MM.1S (cell line): ENCODE data around the gene ITSN1.

Source experiments
- DNase-seq: peaks from one replicate; pipeline ENCODE4 v3.0.0-alpha.2; 2015
- H2AFZ ChIP-seq: fragments of 300-600 bp; sonication (generic); 2 replicates; pipeline ENCODE4 v1.6.0; 2016; ENCODE audit warnings: antibody characterized with exemption, low read length
- H3F3A ChIP-seq: fragments of 300-600 bp; sonication (generic); 2 replicates; pipeline ENCODE4 v1.6.1; 2016; ENCODE audit warnings: mild to moderate bottlenecking, antibody characterized with exemption, low read length, moderate library complexity, mixed read lengths; ENCODE audit not compliant: insufficient read depth
- H3K27ac ChIP-seq: fragments of 300-600 bp; sonication (generic); 2 replicates; pipeline ENCODE4 v1.5.1; 2016; ENCODE audit warnings: mild to moderate bottlenecking, low read length
- H3K27me3 ChIP-seq: fragments of 300-600 bp; sonication (generic); replicated peaks from 2 replicates; pipeline ENCODE4 v1.6.0; 2016; ENCODE audit warnings: low read length; ENCODE audit not compliant: insufficient read depth
- H3K36me3 ChIP-seq: fragments of 300-600 bp; sonication (generic); replicated peaks from 2 replicates; pipeline ENCODE4 v1.6.1; 2016; ENCODE audit warnings: mild to moderate bottlenecking, low read length, mixed read lengths; ENCODE audit not compliant: insufficient read depth
- H3K4me1 ChIP-seq: fragments of 300-600 bp; sonication (generic); 2 replicates; pipeline ENCODE4 v1.6.1; 2016; ENCODE audit warnings: low read length, mixed read lengths
- H3K4me2 ChIP-seq: fragments of 300-600 bp; sonication (generic); 2 replicates; pipeline ENCODE4 v1.6.0; 2016; ENCODE audit warnings: low read depth, low read length
- H3K4me3 ChIP-seq: fragments of 300-600 bp; sonication (generic); 2 replicates; pipeline ENCODE4 v1.5.1; 2016; ENCODE audit warnings: low read length, mixed read lengths
- H3K79me2 ChIP-seq: fragments of 300-600 bp; sonication (generic); 2 replicates; pipeline ENCODE4 v1.6.1; 2016; ENCODE audit warnings: mixed run types, low read length, mixed read lengths
- H3K9ac ChIP-seq: fragments of 300-600 bp; sonication (generic); 2 replicates; pipeline ENCODE4 v1.6.1; 2016; ENCODE audit warnings: low read length, mixed read lengths
- H3K9me2 ChIP-seq: fragments of 300-600 bp; sonication (generic); replicated peaks from 2 replicates; pipeline ENCODE4 v1.6.1; 2016; ENCODE audit warnings: mild to moderate bottlenecking, low read length, mixed read lengths; ENCODE audit not compliant: insufficient read depth
- H3K9me3 ChIP-seq: fragments of 300-600 bp; sonication (generic); replicated peaks from 2 replicates; pipeline ENCODE4 v1.6.1; 2016; ENCODE audit warnings: mild to moderate bottlenecking, low read length, mixed read lengths; ENCODE audit not compliant: insufficient read depth
- H4K20me1 ChIP-seq: fragments of 300-600 bp; sonication (generic); 2 replicates; pipeline ENCODE4 v1.6.1; 2016; ENCODE audit warnings: mild to moderate bottlenecking, low read length, moderate library complexity, mixed read lengths; ENCODE audit not compliant: insufficient read depth
- EZH2 ChIP-seq: fragments of 300-600 bp; sonication (generic); optimal IDR thresholded peaks from 2 replicates; pipeline ENCODE3; 2017; ENCODE audit warnings: low read depth, mild to moderate bottlenecking, antibody characterized with exemption, low read length, mixed read lengths
- EZH2phosphoT487 ChIP-seq: fragments of 300-600 bp; sonication (generic); IDR thresholded peaks from 2 replicates; pipeline ENCODE4 v1.6.1; 2018; ENCODE audit warnings: antibody characterized with exemption, low read length
- TF ChIP-seq, protein P1 (sequence below): fragments of 300-600 bp; sonication (generic); IDR thresholded peaks from 2 replicates; pipeline ENCODE4 v1.5.1; 2016; ENCODE audit warnings: antibody characterized with exemption, low read length, mixed read lengths

ITSN1 gene

DNA sequence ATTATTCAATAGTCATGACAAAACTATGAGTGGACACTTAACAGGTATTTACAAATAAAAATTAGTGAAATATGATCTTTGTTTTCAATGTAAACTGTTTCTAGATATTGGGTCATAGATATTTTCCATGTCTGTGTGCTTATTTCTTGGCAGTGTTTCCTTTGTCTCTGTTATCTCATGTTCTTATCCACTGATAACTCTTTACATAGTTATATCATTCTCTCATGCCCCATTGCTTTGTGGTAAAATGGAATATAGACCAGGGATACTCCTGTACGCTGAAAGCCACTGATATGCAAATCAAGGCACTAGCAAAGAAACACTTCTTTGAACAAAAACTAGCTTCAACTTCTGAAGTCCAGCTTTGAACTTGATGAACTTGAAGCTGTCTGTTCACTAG, 113.1 kb downstream of the ITSN1 start:
- Histone ChIP-seq H3F3A (no peaks in the 10 kb centered on the region), H3K4me2 (no peak overlapping the region), H3K27ac (no peak overlapping the region), H3K4me1 (no peaks in the 10 kb centered on the region), H3K9me3 (no peaks in the 10 kb centered on the region), H3K36me3 (no peaks in the 10 kb centered on the region), H3K79me2 (no peaks in the 10 kb centered on the region), H3K9ac (no peak overlapping the region), H3K4me3 (no peak overlapping the region), H4K20me1 (no peaks in the 10 kb centered on the region), H2AFZ (no peak overlapping the region), H3K9me2 (no peaks in the 10 kb centered on the region), H3K27me3 (no peaks in the 10 kb centered on the region)
- TF ChIP-seq, protein P1, sequence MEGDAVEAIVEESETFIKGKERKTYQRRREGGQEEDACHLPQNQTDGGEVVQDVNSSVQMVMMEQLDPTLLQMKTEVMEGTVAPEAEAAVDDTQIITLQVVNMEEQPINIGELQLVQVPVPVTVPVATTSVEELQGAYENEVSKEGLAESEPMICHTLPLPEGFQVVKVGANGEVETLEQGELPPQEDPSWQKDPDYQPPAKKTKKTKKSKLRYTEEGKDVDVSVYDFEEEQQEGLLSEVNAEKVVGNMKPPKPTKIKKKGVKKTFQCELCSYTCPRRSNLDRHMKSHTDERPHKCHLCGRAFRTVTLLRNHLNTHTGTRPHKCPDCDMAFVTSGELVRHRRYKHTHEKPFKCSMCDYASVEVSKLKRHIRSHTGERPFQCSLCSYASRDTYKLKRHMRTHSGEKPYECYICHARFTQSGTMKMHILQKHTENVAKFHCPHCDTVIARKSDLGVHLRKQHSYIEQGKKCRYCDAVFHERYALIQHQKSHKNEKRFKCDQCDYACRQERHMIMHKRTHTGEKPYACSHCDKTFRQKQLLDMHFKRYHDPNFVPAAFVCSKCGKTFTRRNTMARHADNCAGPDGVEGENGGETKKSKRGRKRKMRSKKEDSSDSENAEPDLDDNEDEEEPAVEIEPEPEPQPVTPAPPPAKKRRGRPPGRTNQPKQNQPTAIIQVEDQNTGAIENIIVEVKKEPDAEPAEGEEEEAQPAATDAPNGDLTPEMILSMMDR = no peak
- TF ChIP-seq EZH2phosphoT487 = no peak
- no peak for DNase-seq

DNA sequence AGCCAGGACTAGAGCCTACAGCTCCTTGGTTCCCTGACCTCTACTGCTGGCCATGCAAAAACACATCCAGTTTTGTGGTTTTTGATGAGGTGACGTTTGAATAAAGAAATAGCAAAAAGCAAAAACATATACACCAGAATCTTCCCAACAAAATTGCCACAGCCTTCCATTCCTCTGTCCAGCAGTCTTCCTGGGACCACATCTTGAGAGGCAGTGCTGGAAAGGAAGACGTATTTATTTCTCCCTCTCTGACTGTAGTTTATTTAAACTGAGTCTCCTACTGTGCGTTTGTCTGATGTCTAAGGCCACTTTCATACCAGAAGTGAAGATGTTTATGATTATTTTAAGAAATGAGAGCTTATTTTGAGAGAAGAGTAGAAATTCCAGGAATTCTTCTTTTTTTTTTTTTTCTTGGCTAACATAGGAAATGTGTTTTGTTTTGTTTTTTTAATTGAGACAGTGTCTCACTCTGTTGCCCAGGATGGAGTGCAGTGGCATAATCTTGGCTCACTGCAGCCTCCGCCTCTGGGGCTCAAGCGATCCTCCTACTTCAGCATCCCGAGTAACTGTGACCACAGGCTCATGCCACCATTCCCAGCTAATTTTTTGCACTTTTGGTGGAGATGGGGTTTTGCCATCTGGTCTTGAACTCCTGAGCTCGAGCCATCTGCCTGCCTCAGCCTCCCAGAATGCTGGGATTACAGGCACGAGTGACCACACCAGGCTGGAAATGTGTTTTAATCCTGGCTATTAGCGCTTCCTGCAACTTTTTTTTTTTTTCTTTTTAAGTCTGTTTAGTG, 118.5 kb downstream of the ITSN1 start:
- H3K9ac ChIP-seq = no peak overlapping the region
- no peaks in the 10 kb centered on the region for H3K79me2 ChIP-seq
- DNase-seq = no peak
- H2AFZ ChIP-seq = no peak overlapping the region
- no peaks in the 10 kb centered on the region for H3K9me3 ChIP-seq
- no peak overlapping the region; the same call in 1 of the 2 replicates for H3K4me2 ChIP-seq
- H3K27me3 ChIP-seq = no peaks in the 10 kb centered on the region
- H3K4me1 ChIP-seq = peaks cover 10% of the 10 kb centered on the region
- H3K36me3 ChIP-seq = no peaks in the 10 kb centered on the region
- no peaks in the 10 kb centered on the region for H4K20me1 ChIP-seq
- H3K9me2 ChIP-seq = no peaks in the 10 kb centered on the region
- TF ChIP-seq, protein P1 = no peak
- TF ChIP-seq EZH2 = no peak
- no peak for TF ChIP-seq EZH2phosphoT487
- H3K27ac ChIP-seq = no peak overlapping the region; the same call in 1 of the 2 replicates
- no peaks in the 10 kb centered on the region for H3F3A ChIP-seq
- H3K4me3 ChIP-seq = no peak overlapping the region

DNA sequence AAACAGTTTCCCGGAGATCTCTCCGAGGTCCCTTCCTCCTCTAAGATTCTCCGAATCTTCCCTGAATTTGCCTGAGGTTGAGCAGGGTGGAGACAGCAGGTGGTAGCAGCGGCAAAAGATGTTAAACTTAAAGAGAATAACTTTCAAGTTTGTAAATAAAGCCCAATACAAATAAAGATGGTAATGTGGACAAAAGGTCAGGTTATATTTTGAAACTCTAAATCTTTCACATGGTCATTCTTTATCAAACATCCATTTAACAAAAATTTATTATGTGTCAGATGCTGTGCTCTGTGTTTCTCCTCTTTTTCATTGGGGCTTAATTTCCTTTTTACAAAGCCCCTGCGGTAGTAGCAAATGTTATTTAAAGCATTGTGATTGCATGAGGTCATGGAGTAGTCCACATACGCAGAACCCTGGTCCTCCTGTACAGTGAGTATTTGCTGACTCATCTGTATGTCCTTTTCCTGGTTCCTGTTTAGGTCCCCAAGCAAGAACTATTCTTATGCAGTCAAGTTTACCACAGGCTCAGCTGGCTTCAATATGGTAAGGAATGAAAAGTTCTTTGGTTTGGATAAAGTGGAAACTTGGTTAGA, 119.2 kb downstream of the ITSN1 start:
- Histone ChIP-seq H2AFZ (no peak overlapping the region), H3K9me3 (no peaks in the 10 kb centered on the region), H4K20me1 (no peaks in the 10 kb centered on the region), H3K9ac (no peak overlapping the region), H3K27me3 (no peaks in the 10 kb centered on the region), H3K36me3 (no peaks in the 10 kb centered on the region), H3K27ac (no peak overlapping the region; the same call in 1 of the 2 replicates), H3K9me2 (no peaks in the 10 kb centered on the region), H3F3A (no peaks in the 10 kb centered on the region), H3K4me2 (peak overlapping the region; percentile 19), H3K4me1 (peaks cover 10% of the 10 kb centered on the region), H3K4me3 (no peak overlapping the region), H3K79me2 (no peaks in the 10 kb centered on the region)
- TF ChIP-seq EZH2 (no peak), EZH2phosphoT487 (no peak)
- DNase-seq = peak; percentile 45
